ENCODE data around the gene ADAM10.
"Not testable (repeated sequence)": the region's sequence is repeated elsewhere in the genome, so short reads cannot be mapped to it uniquely, and the experiment has no call there.

ADAM10 gene

GRCh38 chr15:58605931-58606530, 143.5 kb downstream of the ADAM10 start:
- no peak for TF ChIP-seq SPI1 (IDR thresholded peaks at IDR 0.05; ENCODE audit: borderline replicate concordance, low read depth)
- no peak for TF ChIP-seq POLR2AphosphoS5 (IDR thresholded peaks at IDR 0.05; ENCODE audit: low read depth)
- TF ChIP-seq, protein P1, sequence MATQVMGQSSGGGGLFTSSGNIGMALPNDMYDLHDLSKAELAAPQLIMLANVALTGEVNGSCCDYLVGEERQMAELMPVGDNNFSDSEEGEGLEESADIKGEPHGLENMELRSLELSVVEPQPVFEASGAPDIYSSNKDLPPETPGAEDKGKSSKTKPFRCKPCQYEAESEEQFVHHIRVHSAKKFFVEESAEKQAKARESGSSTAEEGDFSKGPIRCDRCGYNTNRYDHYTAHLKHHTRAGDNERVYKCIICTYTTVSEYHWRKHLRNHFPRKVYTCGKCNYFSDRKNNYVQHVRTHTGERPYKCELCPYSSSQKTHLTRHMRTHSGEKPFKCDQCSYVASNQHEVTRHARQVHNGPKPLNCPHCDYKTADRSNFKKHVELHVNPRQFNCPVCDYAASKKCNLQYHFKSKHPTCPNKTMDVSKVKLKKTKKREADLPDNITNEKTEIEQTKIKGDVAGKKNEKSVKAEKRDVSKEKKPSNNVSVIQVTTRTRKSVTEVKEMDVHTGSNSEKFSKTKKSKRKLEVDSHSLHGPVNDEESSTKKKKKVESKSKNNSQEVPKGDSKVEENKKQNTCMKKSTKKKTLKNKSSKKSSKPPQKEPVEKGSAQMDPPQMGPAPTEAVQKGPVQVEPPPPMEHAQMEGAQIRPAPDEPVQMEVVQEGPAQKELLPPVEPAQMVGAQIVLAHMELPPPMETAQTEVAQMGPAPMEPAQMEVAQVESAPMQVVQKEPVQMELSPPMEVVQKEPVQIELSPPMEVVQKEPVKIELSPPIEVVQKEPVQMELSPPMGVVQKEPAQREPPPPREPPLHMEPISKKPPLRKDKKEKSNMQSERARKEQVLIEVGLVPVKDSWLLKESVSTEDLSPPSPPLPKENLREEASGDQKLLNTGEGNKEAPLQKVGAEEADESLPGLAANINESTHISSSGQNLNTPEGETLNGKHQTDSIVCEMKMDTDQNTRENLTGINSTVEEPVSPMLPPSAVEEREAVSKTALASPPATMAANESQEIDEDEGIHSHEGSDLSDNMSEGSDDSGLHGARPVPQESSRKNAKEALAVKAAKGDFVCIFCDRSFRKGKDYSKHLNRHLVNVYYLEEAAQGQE (IDR thresholded peaks at IDR 0.05; ENCODE audit: insufficient replicate concordance, low read depth): no peak
- no peak for TF ChIP-seq GABPA (IDR thresholded peaks at IDR 0.05; ENCODE audit: low read depth)
- no peak for TF ChIP-seq CTCF (IDR thresholded peaks at IDR 0.05; ENCODE audit: insufficient read depth, low read length)
- Histone ChIP-seq H3K27me3 (ENCODE audit: insufficient read depth, poor library complexity, severe bottlenecking) (no peaks in the 10 kb centered on the region), H3K4me3 (replicated peaks; ENCODE audit: insufficient read depth, low read length) (no peak overlapping the region), H3K27ac (replicated peaks) (no peak overlapping the region)
- no peak for DNase-seq (ENCODE audit: low read depth in 1 of 2, low spot score in 1 of 2)

DNA sequence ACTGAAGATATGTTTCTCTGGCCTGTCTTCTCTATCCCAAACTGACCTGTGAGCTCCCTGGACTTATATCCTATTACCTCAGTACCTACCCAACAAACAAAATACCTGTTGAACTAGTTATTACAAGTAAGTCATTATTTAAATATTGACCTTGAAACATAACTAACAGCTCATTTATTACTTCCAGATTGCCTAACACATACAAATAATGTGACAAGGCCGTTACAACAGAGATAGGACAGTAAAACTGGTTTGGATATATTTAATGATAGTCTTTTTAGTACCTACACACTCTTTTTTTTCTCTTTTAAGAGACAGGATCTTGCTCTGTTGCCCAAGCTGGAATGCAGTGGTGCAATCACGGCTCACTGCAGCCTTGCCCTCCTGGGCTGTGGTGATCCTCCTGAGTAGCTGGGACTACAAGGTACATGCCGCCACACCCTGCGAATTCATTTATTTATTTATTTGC, 145.0 kb downstream of the ADAM10 start:
- no peak overlapping the region for H3K27ac ChIP-seq (replicated peaks)
- TF ChIP-seq SPI1 (IDR thresholded peaks at IDR 0.05; ENCODE audit: borderline replicate concordance, low read depth) (no peak), CTCF (IDR thresholded peaks at IDR 0.05; ENCODE audit: insufficient read depth, low read length) (no peak), GABPA (IDR thresholded peaks at IDR 0.05; ENCODE audit: low read depth) (no peak)
- H3K27me3 ChIP-seq (ENCODE audit: insufficient read depth, poor library complexity, severe bottlenecking): no peaks in the 10 kb centered on the region
- DNase-seq (ENCODE audit: low read depth in 1 of 2, low spot score in 1 of 2): no peak
- H3K4me3 ChIP-seq (replicated peaks; ENCODE audit: insufficient read depth, low read length): no peak overlapping the region

DNA sequence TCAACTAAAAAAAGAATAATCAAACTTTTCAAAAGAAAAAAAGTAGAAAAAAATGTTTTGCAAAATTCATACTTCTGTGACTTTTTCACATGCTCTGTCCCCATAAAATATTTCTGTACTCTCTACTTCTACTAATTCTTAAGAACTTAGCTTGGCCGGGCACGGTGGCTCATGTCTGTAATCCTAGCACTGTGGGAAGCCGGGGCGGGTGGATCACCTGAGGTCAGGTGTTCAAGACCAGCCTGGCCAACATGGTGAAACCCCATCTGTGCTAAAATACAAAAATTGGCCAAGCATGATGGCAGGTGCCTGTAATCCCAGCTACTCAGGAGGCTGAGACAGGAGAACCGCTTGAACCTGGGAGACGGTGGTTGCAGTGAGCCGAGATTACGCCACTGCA, 145.6 kb downstream of the ADAM10 start:
- not testable (repeated sequence) for H3K27ac ChIP-seq (replicated peaks); H3K27me3 ChIP-seq (ENCODE audit: insufficient read depth, poor library complexity, severe bottlenecking); DNase-seq (ENCODE audit: low read depth in 1 of 2, low spot score in 1 of 2); H3K4me3 ChIP-seq (replicated peaks; ENCODE audit: insufficient read depth, low read length)

DNA sequence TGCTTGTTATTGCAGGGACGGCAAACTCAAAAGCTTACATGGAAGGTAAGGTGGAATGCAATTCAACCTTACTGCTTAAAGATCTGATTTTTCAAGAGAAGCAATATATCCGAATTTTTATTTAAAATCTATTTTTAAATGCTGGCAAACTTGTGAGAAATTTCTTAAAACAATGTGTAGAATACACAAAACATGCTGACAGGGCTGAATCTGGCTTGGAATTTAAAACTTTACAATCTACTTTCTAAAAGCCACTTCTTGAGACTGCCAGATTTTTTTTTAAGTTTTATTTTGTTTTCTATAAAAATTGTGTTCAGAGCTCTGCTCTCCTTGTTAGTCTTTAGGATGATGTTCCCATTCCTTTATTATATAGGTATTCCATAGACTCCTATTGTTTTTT, 146.7 kb downstream of the ADAM10 start:
- H3K4me3 ChIP-seq (replicated peaks; ENCODE audit: insufficient read depth, low read length): no peak overlapping the region
- no peak for DNase-seq (ENCODE audit: low read depth in 1 of 2, low spot score in 1 of 2)
- no peak overlapping the region for H3K27ac ChIP-seq (replicated peaks)
- TF ChIP-seq CTCF (IDR thresholded peaks at IDR 0.05; ENCODE audit: insufficient read depth, low read length): no peak
- TF ChIP-seq, protein P1 (IDR thresholded peaks at IDR 0.05; ENCODE audit: insufficient replicate concordance, low read depth): no peak
- TF ChIP-seq SPI1 (IDR thresholded peaks at IDR 0.05; ENCODE audit: borderline replicate concordance, low read depth): no peak
- TF ChIP-seq GABPA (IDR thresholded peaks at IDR 0.05; ENCODE audit: low read depth): no peak
- no peaks in the 10 kb centered on the region for H3K27me3 ChIP-seq (ENCODE audit: insufficient read depth, poor library complexity, severe bottlenecking)

Data from HL-60 (cell line).